GM19468 (cell line): Measurements from ENCODE around the gene BRD4.

Experiments
- ATAC-seq: cut with Tn5 transposase; IDR thresholded peaks from one replicate; pipeline ENCODE4 v1.9.1; 2021; ENCODE audit warnings: mild to moderate bottlenecking, moderate library complexity, moderate number of reproducible peaks; ENCODE audit not compliant: unreplicated experiment; ENCODE audit errors: extremely low read depth

The BRD4 gene

GRCh38 chr19:15332311-15332996, at the start of gene BRD4:
BRD4 (minus strand) TSS chr19:15332539; CDS start chr19:15273099, 59,440 bp downstream.
- ATAC-seq = peak; percentile 35

DNA sequence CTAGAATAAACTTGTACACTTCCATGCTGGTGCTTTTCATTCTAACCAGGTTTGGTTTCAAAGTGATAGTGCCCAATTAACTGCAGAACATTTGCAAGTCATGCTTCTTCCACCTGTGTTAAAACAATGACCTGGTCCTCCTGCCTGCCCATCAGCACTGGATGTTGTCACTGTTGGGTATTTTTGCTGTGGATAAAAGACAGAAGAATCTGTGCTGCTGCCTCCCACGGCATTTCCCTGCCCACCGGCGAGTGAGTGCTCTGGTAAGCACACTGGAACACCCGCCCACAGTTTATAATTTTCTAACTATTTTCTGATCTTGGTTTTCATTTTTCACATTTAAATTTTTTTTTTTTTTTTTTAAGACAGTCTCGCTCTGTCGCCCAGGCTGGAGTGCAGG, 49.5 kb upstream of the BRD4 start:
- no peak for ATAC-seq

- no peak for ATAC-seq
Measured at GRCh38 chr19:15381429-15381828, 49.1 kb upstream of the BRD4 start.

DNA sequence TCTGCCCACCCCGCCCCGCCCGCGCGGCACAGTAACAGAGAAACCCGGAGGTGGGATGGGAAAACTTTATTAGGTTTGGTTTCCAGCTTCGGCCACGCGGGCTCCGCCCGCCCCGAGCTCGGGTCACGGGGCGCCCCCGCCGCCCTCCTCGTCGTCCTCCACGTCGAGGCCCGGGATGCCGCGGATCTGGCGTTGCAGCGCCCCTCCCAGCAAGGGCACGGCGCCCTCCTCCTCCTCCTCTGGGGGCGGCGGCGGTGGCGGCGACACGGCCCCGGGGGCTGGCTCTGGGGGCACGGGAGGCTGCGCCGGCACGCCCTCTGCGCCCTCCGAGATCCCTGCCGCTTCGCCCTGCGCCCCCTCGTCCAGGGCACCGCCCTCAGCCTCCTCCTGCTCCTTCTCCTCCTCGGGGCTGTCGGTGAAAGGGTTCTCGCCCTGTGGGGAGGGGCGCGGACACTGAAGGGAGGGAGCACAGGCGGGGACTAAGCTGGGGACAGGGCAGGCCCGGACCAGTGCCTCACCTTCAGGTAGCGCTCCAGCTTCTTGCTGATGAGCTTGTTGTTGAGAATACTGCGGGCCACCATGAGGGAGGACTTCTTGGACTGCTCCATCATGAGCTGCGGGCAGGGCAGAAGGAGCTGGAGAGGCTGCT, 47.8 kb upstream of the BRD4 start:
- peak; percentile 34 for ATAC-seq

DNA sequence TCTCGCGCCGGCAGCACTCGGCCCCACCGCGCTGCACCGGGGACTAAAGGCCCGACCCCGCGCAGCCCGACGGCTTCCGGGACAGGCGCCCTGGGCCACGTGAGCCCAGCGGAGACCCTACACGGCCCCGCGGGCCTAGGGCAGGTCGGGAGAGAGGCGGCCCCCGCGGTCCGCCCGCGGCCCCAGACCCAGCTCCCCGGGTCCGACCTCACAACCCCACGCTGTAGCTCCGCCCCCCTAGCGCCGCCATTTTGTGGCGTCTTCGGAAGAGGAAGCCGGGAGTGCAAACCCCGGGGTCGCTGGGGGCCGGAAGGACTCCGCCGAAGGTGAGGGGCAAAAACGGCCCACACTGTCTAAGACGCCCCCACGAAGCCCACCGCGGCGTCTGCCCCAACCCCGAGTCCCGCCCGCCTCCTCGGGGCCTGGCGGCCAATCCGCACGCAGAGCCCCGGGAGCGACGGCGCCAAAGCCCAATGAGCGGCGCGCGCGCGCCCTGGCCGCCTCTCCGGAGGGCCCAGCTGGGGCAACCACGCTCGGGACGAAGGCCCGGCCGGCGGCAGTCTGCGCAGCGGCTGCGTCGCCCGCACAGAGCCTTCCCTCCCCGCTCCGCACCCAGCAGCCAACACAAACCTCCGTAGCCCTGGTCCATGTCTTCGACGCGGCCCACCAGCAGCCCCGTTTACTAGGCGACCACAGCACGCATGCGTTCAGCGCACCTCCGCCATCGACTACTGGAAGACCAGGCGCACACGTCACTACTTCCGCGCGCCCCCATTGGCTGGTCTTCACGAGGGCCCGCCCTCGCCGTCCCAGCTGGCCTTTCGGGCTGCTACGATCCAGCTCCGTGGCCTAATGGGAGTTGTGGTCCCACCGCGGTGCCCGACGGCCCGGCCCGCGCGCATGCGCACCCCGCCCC, 47.0 kb upstream of the BRD4 start, which contains the start of gene AKAP8:
TSS of gene AKAP8 (minus strand) at position 705 of the 916 bp plus-strand sequence. CDS start at position 649, 56 bp downstream.
- peak; percentile 61 for ATAC-seq

DNA sequence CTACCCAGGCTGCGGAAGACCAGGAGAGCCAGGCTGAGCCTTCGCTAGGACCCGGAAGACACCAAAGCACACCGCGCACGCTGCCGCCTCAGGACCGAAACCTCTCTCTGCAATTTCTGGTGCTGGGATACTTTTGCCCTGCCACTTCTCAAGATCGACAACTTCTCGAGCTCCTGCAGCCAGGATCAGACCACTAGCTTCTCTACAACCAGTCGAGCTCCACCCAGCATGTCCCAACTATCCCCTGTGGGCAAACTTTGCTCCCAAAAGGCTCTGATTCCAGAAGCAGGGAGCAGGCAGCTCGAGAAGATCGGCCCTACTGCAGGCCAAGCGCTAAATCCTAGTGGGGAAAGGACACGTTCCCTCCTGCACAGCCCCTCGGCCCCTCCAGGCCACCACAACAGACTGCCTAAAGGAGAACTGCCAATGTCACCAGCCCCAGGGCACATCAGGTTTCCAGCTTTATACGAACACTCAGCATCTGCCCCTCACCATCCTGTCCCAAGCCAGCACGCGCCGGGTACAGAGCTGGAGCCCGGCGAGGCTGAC, 46.3 kb upstream of the BRD4 start:
- no peak for ATAC-seq

DNA sequence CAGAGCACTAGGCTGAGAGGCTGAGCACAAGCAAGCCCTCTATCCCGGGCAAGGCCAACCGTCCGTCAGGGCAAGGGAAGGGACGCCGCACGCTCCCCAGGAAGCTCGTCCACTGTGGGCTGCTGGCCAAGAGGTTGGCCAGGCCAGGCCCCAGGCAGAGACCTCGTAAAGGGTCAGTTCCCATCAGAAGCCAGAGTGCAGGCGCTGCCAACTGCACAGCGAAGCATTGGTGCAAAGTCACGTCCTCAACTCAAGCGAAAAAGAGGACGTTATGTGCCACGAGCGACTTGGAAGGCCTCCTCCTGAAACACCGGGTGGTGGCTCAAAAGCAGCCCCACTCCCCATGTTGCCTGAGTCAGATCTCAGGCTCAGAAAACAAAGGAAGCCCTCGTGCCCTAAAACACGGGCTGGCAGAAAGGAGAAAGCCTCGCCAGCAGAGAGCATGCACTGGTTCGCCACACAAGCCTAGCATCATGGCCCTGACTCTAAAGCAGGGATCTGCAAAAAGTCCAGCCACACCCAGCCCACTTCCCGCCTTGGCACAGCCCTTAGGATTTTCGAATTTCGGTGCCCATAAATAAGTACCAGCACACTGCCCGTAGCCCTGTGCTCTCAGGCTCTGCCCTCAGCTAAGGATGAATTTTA, 42.6 kb upstream of the BRD4 start:
- ATAC-seq = no peak

- no peak for ATAC-seq
Measured at GRCh38 chr19:15374105-15374651, 41.8 kb upstream of the BRD4 start.

- no peak for ATAC-seq
Measured at GRCh38 chr19:15373644-15374043, 41.3 kb upstream of the BRD4 start.

DNA sequence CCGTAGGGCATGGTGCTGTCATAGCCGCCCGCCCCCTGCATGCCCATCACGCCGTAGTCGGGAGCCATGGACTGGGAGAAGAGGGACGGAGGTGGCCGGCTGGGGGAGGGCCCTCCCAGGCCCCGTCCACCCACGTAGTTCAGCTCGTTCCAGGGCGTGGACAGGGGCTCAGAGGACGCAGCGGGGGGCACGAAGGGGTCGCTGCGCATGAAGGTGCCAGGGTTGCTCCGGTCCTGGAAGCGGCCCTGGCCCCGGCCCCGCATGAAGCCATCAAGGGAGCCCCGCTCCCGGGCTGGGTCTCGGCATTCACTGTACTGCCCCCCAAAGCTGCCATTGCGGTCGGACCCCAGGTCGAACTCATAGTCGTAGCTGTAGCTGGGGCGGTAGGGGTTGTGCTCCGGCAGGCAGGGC, 40.6 kb upstream of the BRD4 start:
- no peak for ATAC-seq

DNA sequence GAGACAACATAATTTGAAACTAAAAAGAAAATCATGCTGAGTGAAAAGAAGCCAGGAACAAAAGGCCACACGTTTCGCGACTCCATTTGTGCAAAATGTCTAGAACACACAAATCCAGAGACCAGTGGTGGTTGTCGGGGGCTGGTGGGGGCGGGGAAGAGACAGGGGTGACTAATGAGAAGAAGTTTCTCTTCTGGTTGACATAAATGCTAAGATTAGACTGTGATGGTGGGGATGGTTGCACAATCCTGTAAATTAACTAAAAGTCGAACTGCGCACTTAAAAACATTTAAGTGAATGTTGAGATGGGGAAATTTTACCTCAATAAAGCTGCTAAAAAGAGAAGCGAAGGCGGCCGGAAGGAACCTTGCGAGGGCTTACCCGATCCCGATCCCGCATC, 40.1 kb upstream of the BRD4 start:
- ATAC-seq = no peak

DNA sequence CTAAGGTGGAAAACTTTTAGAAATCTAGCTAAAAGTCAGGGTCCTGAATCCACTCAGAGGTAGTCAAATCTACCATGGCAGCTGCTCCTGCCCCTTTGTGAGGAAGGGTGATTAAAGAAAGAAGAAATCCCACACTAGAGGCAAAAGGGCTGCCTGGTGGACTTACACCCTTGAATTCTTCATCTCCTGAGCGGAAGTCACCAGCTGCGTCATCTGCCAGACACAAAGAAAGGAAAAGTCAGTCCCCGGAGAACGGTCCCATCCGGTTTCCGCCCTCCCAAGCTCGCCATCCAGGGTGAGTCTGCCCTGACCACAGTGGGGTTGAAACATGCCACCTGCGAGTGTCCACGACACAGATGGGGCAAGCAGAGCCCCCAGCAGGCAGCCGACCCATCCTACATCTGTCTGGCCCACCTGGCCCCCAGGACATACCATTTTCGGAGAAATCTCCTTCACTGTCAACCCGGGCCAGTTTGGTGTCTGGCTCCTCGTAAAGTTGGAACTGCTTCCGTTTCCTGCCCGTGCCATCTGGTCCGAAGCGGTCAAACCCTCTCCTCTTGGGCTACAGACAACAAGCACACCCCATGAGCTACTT, 39.5 kb upstream of the BRD4 start:
- ATAC-seq = no peak

DNA sequence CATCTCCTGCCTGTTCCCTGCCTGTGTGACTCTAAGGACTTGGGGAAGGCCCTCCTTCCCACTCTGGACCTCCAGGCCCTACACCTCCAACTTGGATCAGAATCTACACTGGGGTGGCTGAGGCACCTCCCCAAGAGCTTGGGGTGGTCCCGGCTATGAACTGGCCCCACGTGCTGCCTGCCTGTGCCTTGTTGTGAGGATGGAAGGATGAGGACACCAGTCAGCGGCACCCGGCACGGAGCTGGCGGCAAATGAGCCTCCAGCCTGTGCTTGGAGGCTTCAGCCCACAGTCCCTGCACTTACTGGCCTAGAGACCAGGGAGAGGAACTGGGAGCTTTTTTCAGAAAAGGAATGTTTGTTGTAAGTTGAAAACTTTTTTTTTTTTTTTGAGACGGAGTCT, 38.8 kb upstream of the BRD4 start:
- ATAC-seq = no peak

GRCh38 chr19:15369594-15369891, 37.2 kb upstream of the BRD4 start:
- ATAC-seq = no peak

GRCh38 chr19:15368798-15369593, 36.7 kb upstream of the BRD4 start:
- no peak for ATAC-seq

DNA sequence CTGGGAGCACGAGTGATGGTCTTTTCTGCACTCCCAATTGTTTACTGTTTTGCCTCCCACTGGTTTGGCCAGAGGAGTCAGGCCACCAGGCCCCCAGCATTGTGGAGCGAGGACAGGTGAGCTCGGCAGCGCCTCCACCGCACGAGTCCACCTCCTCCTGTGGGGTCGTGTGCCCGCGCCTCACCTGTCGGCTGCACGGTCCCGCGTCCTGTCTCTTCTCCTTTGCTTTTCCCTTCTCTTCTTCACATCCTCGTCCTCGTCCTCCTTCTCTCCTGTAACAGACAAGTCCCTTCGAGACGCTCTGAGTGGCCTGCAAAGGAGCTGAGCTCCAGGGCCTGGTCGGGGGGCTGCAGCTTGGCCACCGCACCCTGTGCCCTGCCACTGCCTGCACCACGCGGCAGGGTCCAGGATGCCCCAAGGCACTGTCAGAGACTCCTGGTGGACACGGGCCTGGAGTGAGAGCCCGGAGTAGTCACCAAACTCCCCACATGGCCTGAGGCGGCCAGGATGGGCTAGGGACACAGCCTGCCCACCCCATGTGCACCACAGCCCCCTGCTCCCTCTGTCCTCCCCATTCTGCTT, 35.8 kb upstream of the BRD4 start:
- no peak for ATAC-seq

DNA sequence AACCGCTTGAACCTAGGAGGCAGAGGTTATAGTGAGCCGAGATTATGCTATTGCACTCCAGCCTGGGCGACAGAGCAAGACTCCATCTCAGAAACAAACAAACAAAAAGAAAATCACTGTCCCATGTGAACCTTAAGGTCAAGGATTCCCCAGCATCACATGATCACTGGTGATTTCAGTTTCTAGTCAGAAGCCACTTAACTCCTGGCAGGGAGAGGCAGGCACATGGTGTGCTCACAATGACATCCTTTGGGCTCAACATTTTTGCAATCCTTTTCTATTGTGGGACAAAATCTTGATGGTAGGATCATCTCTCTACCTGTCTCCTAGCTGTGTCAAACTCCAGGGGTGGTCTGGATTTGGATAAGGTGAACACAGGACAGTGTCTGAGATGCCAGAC, 35.1 kb upstream of the BRD4 start:
- ATAC-seq = no peak

- ATAC-seq = no peak
Measured at GRCh38 chr19:15365264-15365663, 32.9 kb upstream of the BRD4 start.
